ENCODE data around the gene KAT6B. TPM values are rescaled to one million over a fixed set of nuclear protein-coding genes. Genes with fewer than 3 reads are reported as not detected.

KAT6B gene
- total RNA-seq, 1 donor from 2014 or later, result 59.2 TPM

- TF ChIP-seq POLR2AphosphoS5 (IDR thresholded peaks at IDR 0.05; ENCODE audit: insufficient read depth in 1 of 2, low read depth in 1 of 2) (no peak), POLR2A (IDR thresholded peaks at IDR 0.05) (no peak)
- TF ChIP-seq, protein P1, sequence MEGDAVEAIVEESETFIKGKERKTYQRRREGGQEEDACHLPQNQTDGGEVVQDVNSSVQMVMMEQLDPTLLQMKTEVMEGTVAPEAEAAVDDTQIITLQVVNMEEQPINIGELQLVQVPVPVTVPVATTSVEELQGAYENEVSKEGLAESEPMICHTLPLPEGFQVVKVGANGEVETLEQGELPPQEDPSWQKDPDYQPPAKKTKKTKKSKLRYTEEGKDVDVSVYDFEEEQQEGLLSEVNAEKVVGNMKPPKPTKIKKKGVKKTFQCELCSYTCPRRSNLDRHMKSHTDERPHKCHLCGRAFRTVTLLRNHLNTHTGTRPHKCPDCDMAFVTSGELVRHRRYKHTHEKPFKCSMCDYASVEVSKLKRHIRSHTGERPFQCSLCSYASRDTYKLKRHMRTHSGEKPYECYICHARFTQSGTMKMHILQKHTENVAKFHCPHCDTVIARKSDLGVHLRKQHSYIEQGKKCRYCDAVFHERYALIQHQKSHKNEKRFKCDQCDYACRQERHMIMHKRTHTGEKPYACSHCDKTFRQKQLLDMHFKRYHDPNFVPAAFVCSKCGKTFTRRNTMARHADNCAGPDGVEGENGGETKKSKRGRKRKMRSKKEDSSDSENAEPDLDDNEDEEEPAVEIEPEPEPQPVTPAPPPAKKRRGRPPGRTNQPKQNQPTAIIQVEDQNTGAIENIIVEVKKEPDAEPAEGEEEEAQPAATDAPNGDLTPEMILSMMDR (IDR thresholded peaks at IDR 0.05), result no peak
- Histone ChIP-seq H3K4me3 (no peak overlapping the region), H3K27ac (no peak overlapping the region), H3K9me3 (no peaks in the 10 kb centered on the region), H3K4me1 (peaks cover 51% of the 10 kb centered on the region), H3K27me3 (no peaks in the 10 kb centered on the region), H3K36me3 (no peaks in the 10 kb centered on the region)
- intact Hi-C loops (cut with DNase I), result no loop called here
- DNase-seq (ENCODE audit: extremely low spot score in 2 of 2), result no peak
These were observed 74.9 kb downstream of the KAT6B start for GRCh38 chr10:74901301-74901700.

DNA sequence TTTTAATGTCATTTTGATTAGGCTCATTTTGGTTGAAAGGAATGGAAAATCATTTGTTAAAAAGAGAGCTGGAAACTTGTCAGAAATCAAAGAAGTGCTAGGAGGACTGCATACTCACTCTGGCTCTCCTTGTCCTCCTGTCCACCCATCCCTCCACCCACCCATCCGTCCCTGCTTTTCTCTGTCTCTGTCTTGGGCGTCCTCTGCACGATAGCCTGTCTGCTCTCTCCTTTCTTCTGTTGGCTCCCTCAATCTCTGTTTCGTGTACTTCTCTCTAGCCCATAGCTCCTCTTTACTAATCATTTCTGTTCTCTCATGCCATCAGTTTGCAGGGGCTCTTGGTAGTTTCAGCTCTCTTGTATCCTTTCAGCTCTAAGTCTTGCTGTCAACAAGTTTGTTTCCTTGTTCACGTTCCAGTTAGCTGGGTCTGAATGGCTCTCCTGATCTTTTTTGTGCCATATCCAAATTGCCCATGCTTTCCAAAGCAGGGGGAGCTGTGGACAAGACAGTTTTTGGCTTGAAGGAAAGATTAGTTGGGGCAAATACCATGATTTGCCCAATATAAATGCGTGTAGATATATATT is 75.6 kb downstream of the KAT6B start:
- no peak overlapping the region for H3K4me3 ChIP-seq
- no peaks in the 10 kb centered on the region for H3K9me3 ChIP-seq
- intact Hi-C loops (cut with DNase I), result no loop called here
- TF ChIP-seq POLR2AphosphoS5 (IDR thresholded peaks at IDR 0.05; ENCODE audit: insufficient read depth in 1 of 2, low read depth in 1 of 2) (no peak), POLR2A (IDR thresholded peaks at IDR 0.05) (no peak)
- TF ChIP-seq, protein P1 (IDR thresholded peaks at IDR 0.05), result no peak
- DNase-seq (ENCODE audit: extremely low spot score in 2 of 2), result no peak
- peaks cover 51% of the 10 kb centered on the region for H3K4me1 ChIP-seq
- H3K27me3 ChIP-seq, result no peaks in the 10 kb centered on the region
- no peaks in the 10 kb centered on the region for H3K36me3 ChIP-seq
- no peak overlapping the region for H3K27ac ChIP-seq

- H3K27me3 ChIP-seq, result no peaks in the 10 kb centered on the region
- no peaks in the 10 kb centered on the region for H3K9me3 ChIP-seq
- no peak for DNase-seq (ENCODE audit: extremely low spot score in 2 of 2)
- TF ChIP-seq POLR2A (IDR thresholded peaks at IDR 0.05) (no peak), POLR2AphosphoS5 (IDR thresholded peaks at IDR 0.05; ENCODE audit: insufficient read depth in 1 of 2, low read depth in 1 of 2) (no peak)
- TF ChIP-seq, protein P1 (IDR thresholded peaks at IDR 0.05), result no peak
- intact Hi-C loops (cut with DNase I), result no loop called here
- H3K27ac ChIP-seq, result no peak overlapping the region
- no peak overlapping the region for H3K4me3 ChIP-seq
- H3K36me3 ChIP-seq, result no peaks in the 10 kb centered on the region
- peaks cover 40% of the 10 kb centered on the region for H3K4me1 ChIP-seq
These were observed 77.1 kb downstream of the KAT6B start for GRCh38 chr10:74903491-74903890.

DNA sequence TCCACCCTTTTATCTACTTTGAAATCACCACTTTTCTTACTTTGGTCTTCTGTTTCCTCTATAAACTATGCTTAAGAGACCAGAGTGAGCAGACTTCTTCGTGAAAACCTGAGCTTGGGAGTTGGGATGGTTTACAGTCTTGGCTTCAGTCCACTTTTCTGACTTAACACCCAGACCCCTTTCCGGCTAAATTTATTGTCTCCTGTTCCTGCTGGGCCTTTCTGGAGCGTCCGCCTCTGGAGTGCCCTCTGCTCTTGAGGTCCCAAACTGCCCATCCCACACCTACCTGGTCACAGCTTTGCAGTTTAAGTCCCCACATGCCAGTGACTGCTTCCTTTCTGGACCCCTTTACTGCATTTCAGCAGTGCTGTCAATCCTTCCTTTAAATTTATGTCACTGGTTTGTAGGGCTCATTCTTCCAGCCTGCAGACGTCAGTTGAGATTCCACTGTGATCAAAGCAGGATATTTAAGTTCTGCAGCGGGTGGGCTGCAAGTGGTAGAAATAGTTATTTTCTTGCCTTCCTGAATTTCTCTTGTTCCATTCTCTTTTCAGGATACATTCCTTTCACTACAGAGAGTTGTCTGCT is 80.3 kb downstream of the KAT6B start:
- Histone ChIP-seq H3K27ac (no peak overlapping the region), H3K4me3 (no peak overlapping the region), H3K4me1 (peaks cover 53% of the 10 kb centered on the region), H3K9me3 (no peaks in the 10 kb centered on the region), H3K27me3 (no peaks in the 10 kb centered on the region), H3K36me3 (no peaks in the 10 kb centered on the region)
- no peak for DNase-seq (ENCODE audit: extremely low spot score in 2 of 2)
- intact Hi-C loops (cut with DNase I), result no loop called here
- TF ChIP-seq POLR2AphosphoS5 (IDR thresholded peaks at IDR 0.05; ENCODE audit: insufficient read depth in 1 of 2, low read depth in 1 of 2), result no peak
- TF ChIP-seq, protein P1 (IDR thresholded peaks at IDR 0.05), result no peak
- no peak for TF ChIP-seq POLR2A (IDR thresholded peaks at IDR 0.05)

DNA sequence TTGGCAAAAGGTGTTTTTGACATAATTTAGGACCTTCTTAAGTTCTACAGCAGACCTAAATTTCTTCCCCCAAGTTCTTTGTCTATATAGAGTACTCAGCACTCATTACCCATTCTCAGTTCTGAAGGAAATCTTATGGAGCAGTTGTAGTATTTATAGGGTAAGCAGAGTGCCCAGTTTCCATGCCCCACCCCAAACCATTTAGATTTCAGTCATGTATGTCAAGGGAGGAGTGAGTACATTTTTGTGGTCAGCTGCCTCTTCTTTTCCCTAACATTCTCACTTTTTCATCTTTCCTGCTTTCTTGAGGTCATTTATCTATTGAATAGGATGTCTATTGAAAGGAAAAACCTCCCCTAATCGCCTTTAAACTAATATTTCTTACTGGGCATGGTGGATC is 83.3 kb downstream of the KAT6B start:
- no peak for DNase-seq (ENCODE audit: extremely low spot score in 2 of 2)
- Histone ChIP-seq H3K4me1 (peaks cover 57% of the 10 kb centered on the region), H3K27me3 (no peaks in the 10 kb centered on the region), H3K9me3 (no peaks in the 10 kb centered on the region), H3K36me3 (no peaks in the 10 kb centered on the region), H3K27ac (no peak overlapping the region), H3K4me3 (no peak overlapping the region)
- TF ChIP-seq, protein P1 (IDR thresholded peaks at IDR 0.05), result no peak
- TF ChIP-seq POLR2A (IDR thresholded peaks at IDR 0.05) (no peak), POLR2AphosphoS5 (IDR thresholded peaks at IDR 0.05; ENCODE audit: insufficient read depth in 1 of 2, low read depth in 1 of 2) (no peak)
- intact Hi-C loops (cut with DNase I), result no loop called here

All from vagina (tissue), 2 donors.